Measurements from ENCODE around the gene MATCAP1. TPM values are rescaled to one million over a fixed set of nuclear protein-coding genes. Genes with fewer than 3 reads are reported as not detected.
A peak's percentile ranks its signal among the peaks of the same experiment; 100 is the strongest.

Gene MATCAP1
- total RNA-seq, 1 experiment from 2014 or later, result 40.8 TPM

DNA sequence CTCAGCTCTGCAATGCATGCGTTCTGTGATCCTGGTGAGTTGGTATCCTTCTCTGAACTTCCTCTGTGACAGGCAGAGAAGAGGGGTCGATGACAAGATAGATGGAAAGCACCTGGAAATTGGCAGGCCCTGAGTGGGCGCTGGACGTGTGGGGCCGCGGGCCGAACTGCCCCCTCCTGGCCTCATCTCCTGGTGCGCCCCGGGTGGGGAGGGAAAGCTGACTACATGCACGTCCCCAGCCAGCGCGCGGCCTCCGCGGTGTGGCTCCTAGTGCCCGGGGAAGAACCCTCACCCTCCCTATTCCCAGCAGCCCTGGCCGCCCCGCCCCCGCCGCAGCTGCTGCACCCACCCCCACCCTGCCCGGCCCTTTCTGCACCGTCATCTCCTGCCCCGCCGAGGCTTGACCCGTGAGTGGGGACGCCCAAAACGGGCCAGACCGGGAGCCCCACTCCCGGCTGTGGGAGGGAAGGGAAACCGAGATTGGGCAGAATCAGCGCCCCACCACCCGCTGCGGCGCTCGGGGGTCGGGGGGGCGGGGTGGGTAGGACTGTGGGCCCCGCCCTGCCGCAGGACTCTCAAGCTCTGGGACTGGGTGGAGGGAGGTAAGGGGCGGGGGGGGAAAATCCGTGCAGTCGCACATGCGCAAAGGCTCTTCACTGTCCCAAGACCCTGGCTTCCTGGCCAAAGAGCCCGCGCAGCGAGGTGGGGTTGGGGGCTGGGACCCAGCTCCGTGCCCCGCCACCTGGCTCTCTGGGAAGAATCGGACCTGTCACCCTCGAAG lies 13.4 kb downstream of the MATCAP1 start, which contains the start of gene NOL3 (continued):
- TF ChIP-seq, protein P1, sequence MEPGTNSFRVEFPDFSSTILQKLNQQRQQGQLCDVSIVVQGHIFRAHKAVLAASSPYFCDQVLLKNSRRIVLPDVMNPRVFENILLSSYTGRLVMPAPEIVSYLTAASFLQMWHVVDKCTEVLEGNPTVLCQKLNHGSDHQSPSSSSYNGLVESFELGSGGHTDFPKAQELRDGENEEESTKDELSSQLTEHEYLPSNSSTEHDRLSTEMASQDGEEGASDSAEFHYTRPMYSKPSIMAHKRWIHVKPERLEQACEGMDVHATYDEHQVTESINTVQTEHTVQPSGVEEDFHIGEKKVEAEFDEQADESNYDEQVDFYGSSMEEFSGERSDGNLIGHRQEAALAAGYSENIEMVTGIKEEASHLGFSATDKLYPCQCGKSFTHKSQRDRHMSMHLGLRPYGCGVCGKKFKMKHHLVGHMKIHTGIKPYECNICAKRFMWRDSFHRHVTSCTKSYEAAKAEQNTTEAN (CRISPR knock-in tag; IDR thresholded peaks at IDR 0.05), result no peak
- TF ChIP-seq FOXJ3 (CRISPR knock-in tag; IDR thresholded peaks at IDR 0.05; ENCODE audit: borderline replicate concordance), result no peak
- TF ChIP-seq ZNF219 (CRISPR knock-in tag; IDR thresholded peaks at IDR 0.05; ENCODE audit: borderline replicate concordance), result no peak
- TF ChIP-seq ZNF512 (CRISPR knock-in tag; IDR thresholded peaks at IDR 0.05; ENCODE audit: borderline replicate concordance), result no peak
- no peak for TF ChIP-seq NR1H2 (CRISPR knock-in tag; IDR thresholded peaks at IDR 0.05)
- TF ChIP-seq, protein P2, sequence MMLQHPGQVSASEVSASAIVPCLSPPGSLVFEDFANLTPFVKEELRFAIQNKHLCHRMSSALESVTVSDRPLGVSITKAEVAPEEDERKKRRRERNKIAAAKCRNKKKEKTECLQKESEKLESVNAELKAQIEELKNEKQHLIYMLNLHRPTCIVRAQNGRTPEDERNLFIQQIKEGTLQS (CRISPR knock-in tag; conservative IDR thresholded peaks at IDR 0.05), result no peak
- TF ChIP-seq CREM (CRISPR knock-in tag; IDR thresholded peaks at IDR 0.05), result no peak
- TF ChIP-seq, protein P3, sequence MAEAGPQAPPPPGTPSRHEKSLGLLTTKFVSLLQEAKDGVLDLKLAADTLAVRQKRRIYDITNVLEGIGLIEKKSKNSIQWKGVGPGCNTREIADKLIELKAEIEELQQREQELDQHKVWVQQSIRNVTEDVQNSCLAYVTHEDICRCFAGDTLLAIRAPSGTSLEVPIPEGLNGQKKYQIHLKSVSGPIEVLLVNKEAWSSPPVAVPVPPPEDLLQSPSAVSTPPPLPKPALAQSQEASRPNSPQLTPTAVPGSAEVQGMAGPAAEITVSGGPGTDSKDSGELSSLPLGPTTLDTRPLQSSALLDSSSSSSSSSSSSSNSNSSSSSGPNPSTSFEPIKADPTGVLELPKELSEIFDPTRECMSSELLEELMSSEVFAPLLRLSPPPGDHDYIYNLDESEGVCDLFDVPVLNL (CRISPR knock-in tag; IDR thresholded peaks at IDR 0.05; ENCODE audit: borderline replicate concordance, low read depth), result no peak
- peak; percentile 62 for TF ChIP-seq MAX (CRISPR knock-in tag; IDR thresholded peaks at IDR 0.05)
- TF ChIP-seq FOXK1 (CRISPR knock-in tag; IDR thresholded peaks at IDR 0.05), result 0 out of 2 replicates have a peak, but pooled peaks have one; percentile 16
- no peak for TF ChIP-seq MXD4 (CRISPR knock-in tag; IDR thresholded peaks at IDR 0.05; ENCODE audit: borderline replicate concordance)
- no peak for TF ChIP-seq USF2 (CRISPR knock-in tag; IDR thresholded peaks at IDR 0.05)
- TF ChIP-seq GRHL2 (CRISPR knock-in tag; IDR thresholded peaks at IDR 0.05; ENCODE audit: insufficient replicate concordance, severe bottlenecking), result no peak
- TF ChIP-seq, protein P4, sequence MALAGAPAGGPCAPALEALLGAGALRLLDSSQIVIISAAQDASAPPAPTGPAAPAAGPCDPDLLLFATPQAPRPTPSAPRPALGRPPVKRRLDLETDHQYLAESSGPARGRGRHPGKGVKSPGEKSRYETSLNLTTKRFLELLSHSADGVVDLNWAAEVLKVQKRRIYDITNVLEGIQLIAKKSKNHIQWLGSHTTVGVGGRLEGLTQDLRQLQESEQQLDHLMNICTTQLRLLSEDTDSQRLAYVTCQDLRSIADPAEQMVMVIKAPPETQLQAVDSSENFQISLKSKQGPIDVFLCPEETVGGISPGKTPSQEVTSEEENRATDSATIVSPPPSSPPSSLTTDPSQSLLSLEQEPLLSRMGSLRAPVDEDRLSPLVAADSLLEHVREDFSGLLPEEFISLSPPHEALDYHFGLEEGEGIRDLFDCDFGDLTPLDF (CRISPR knock-in tag; IDR thresholded peaks at IDR 0.05), result no peak

- ATAC-seq, result peak; percentile 45
- DNase-seq (ENCODE audit: low spot score), result peak; percentile 93
- H3K27ac Mint-ChIP-seq, result no peak overlapping the region; the same call in 1 of the 2 replicates
- CTCF ChIA-PET, result interaction anchor here (0.5 to 15.6 kb wide), 35 partner anchors 8 to 351 kb away, joined by 3 to 386 read pairs (median 5); partner anchors contain the start of genes B3GNT9, CES3, ELMO3 and EXOC3L1
- no peaks in the 10 kb centered on the region for H3K36me3 Mint-ChIP-seq
- H3K4me3 Mint-ChIP-seq, result peak overlapping the region; percentile 85
- H3K27me3 Mint-ChIP-seq (ENCODE audit: low read depth), result peaks cover 95% of the 10 kb centered on the region
- H3K9me3 Mint-ChIP-seq, result no peaks in the 10 kb centered on the region
- POLR2A ChIA-PET, result interaction anchor here (1.0 to 2.5 kb wide), 6 partner anchors 9 to 29 kb away, joined by 3 to 9 read pairs (median 6); partner anchors contain the start of genes B3GNT9, FBXL8 and TRADD
- H3K4me1 Mint-ChIP-seq, result peaks cover 46% of the 10 kb centered on the region
- TF ChIP-seq, protein P5, sequence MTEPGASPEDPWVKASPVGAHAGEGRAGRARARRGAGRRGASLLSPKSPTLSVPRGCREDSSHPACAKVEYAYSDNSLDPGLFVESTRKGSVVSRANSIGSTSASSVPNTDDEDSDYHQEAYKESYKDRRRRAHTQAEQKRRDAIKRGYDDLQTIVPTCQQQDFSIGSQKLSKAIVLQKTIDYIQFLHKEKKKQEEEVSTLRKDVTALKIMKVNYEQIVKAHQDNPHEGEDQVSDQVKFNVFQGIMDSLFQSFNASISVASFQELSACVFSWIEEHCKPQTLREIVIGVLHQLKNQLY (CRISPR knock-in tag; IDR thresholded peaks at IDR 0.05), result no peak
- TF ChIP-seq, protein P6, sequence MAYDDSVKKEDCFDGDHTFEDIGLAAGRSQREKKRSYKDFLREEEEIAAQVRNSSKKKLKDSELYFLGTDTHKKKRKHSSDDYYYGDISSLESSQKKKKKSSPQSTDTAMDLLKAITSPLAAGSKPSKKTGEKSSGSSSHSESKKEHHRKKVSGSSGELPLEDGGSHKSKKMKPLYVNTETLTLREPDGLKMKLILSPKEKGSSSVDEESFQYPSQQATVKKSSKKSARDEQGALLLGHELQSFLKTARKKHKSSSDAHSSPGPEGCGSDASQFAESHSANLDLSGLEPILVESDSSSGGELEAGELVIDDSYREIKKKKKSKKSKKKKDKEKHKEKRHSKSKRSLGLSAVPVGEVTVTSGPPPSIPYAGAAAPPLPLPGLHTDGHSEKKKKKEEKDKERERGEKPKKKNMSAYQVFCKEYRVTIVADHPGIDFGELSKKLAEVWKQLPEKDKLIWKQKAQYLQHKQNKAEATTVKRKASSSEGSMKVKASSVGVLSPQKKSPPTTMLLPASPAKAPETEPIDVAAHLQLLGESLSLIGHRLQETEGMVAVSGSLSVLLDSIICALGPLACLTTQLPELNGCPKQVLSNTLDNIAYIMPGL (CRISPR knock-in tag; IDR thresholded peaks at IDR 0.05), result peak; percentile 41; the same call in 1 of the 2 replicates
- TF ChIP-seq CTCF (IDR thresholded peaks at IDR 0.05) (peak; percentile 83), ELF4 (CRISPR knock-in tag; IDR thresholded peaks at IDR 0.05; ENCODE audit: low read depth) (no peak)
- TF ChIP-seq, protein P4 (CRISPR knock-in tag; IDR thresholded peaks at IDR 0.05), result no peak
Observed at GRCh38 chr16:67169642-67170167, 14.1 kb downstream of the MATCAP1 start.

All from WTC11 (cell line).